H9 (cell line): Measurements from ENCODE around the gene NSL1. TPM values are rescaled to one million over a fixed set of nuclear protein-coding genes. Genes with fewer than 3 reads are reported as not detected.

ENCODE experiments used
- DNase-seq: peaks from one replicate; pipeline ENCODE4 v3.0.0-alpha.2; 2017
- H2AFZ ChIP-seq: one replicate; pipeline ENCODE4 v1.6.1; 2013; ENCODE audit warnings: mild to moderate bottlenecking, low read length, control low read depth, moderate library complexity
- H2AK5ac ChIP-seq: 2 replicates; pipeline ENCODE4 v1.6.1; 2013; ENCODE audit warnings: low read length, control low read depth, mixed read lengths; ENCODE audit not compliant: insufficient read length
- H2BK120ac ChIP-seq: one replicate; pipeline ENCODE4 v1.6.1; 2013; ENCODE audit warnings: low read depth, mild to moderate bottlenecking, low read length, control low read depth, inconsistent platforms; ENCODE audit not compliant: poor library complexity, severe bottlenecking
- H2BK12ac ChIP-seq: 2 replicates; pipeline ENCODE4 v1.6.1; 2013; ENCODE audit warnings: low read length, control low read depth, mixed read lengths, low read depth; ENCODE audit not compliant: insufficient read length
- H2BK15ac ChIP-seq: 2 replicates; pipeline ENCODE4 v1.6.1; 2013; ENCODE audit warnings: low read depth, low read length, control low read depth
- H2BK20ac ChIP-seq: one replicate; pipeline ENCODE4 v1.6.1; 2013; ENCODE audit warnings: low read depth, mild to moderate bottlenecking, low read length, control low read depth, inconsistent platforms; ENCODE audit not compliant: poor library complexity, severe bottlenecking
- H2BK5ac ChIP-seq: 2 replicates; pipeline ENCODE4 v1.6.1; 2013; ENCODE audit warnings: low read length, control low read depth, mixed read lengths; ENCODE audit not compliant: insufficient read length
- H3K14ac ChIP-seq: 2 replicates; pipeline ENCODE4 v1.6.1; 2013; ENCODE audit warnings: low read length, control low read depth; ENCODE audit not compliant: insufficient read depth
- H3K18ac ChIP-seq: 2 replicates; pipeline ENCODE4 v1.6.1; 2013; ENCODE audit warnings: low read depth, mild to moderate bottlenecking, mixed read lengths, low read length, control low read depth; ENCODE audit not compliant: insufficient read length
- H3K23ac ChIP-seq: 2 replicates; pipeline ENCODE4 v1.6.1; 2013; ENCODE audit warnings: low read length, control low read depth, mixed read lengths, low read depth; ENCODE audit not compliant: insufficient read length
- H3K23me2 ChIP-seq: 2 replicates; pipeline ENCODE4 v1.6.1; 2013; ENCODE audit warnings: low read depth, mild to moderate bottlenecking, mixed read lengths, low read length, control low read depth; ENCODE audit not compliant: insufficient read length, poor library complexity, severe bottlenecking
- H3K27ac ChIP-seq: 2 replicates; pipeline ENCODE4 v1.5.1; 2013; ENCODE audit warnings: low read length, control low read depth, mixed read lengths, low read depth; ENCODE audit not compliant: insufficient read length
- H3K27me3 ChIP-seq: 2 replicates; pipeline ENCODE4 v1.6.1; 2013; ENCODE audit warnings: low read length, control low read depth, inconsistent platforms; ENCODE audit not compliant: insufficient read depth
- H3K4ac ChIP-seq: 2 replicates; pipeline ENCODE4 v1.6.1; 2013; ENCODE audit warnings: low read depth, mild to moderate bottlenecking, control low read depth, inconsistent platforms, low read length, moderate library complexity
- H3K4me1 ChIP-seq: 2 replicates; pipeline ENCODE4 v1.6.1; 2013; ENCODE audit warnings: low read length, control low read depth, inconsistent platforms; ENCODE audit not compliant: insufficient read depth
- H3K4me2 ChIP-seq: 2 replicates; pipeline ENCODE4 v1.6.1; 2013; ENCODE audit warnings: low read length, control low read depth, mixed read lengths; ENCODE audit not compliant: insufficient read length, insufficient read depth
- H3K56ac ChIP-seq: 2 replicates; pipeline ENCODE4 v1.6.1; 2013; ENCODE audit warnings: low read depth, mild to moderate bottlenecking, mixed read lengths, low read length, control low read depth; ENCODE audit not compliant: insufficient read length
- H3K79me1 ChIP-seq: 2 replicates; pipeline ENCODE4 v1.6.1; 2013; ENCODE audit warnings: low read depth, mild to moderate bottlenecking, moderate library complexity, low read length, control low read depth, inconsistent platforms; ENCODE audit not compliant: insufficient read depth, poor library complexity, severe bottlenecking
- H3K79me2 ChIP-seq: 2 replicates; pipeline ENCODE4 v1.6.1; 2013; ENCODE audit warnings: low read length, control low read depth, inconsistent platforms; ENCODE audit not compliant: insufficient read depth
- H3K9ac ChIP-seq: 2 replicates; pipeline ENCODE4 v1.6.1; 2013; ENCODE audit warnings: low read length, control low read depth, mixed read lengths; ENCODE audit not compliant: insufficient read length; ENCODE audit errors: extremely low read depth
- H3K9me3 ChIP-seq: one replicate; pipeline ENCODE4 v1.6.1; 2013; ENCODE audit warnings: low read depth, low read length, inconsistent platforms; ENCODE audit not compliant: control insufficient read depth
- H3T11ph ChIP-seq: one replicate; pipeline ENCODE4 v1.6.1; 2013; ENCODE audit warnings: mild to moderate bottlenecking, low read length, control low read depth, inconsistent platforms
- H4K20me1 ChIP-seq: one replicate; pipeline ENCODE4 v1.6.1; 2013; ENCODE audit not compliant: control insufficient read depth, insufficient read length, insufficient read depth
- H4K5ac ChIP-seq: 2 replicates; pipeline ENCODE4 v1.6.1; 2013; ENCODE audit warnings: low read depth, mild to moderate bottlenecking, mixed read lengths, low read length, control low read depth; ENCODE audit not compliant: insufficient read length
- H4K8ac ChIP-seq: replicated peaks from 2 replicates; pipeline ENCODE4 v1.6.1; 2013; ENCODE audit warnings: low read length, control low read depth, mixed read lengths, low read depth; ENCODE audit not compliant: insufficient read length
- H4K91ac ChIP-seq: 2 replicates; pipeline ENCODE4 v1.6.1; 2013; ENCODE audit warnings: low read depth, mild to moderate bottlenecking, moderate library complexity, mixed read lengths, low read length, control low read depth; ENCODE audit not compliant: insufficient read length
- H3K27ac Mint-ChIP-seq, 3 experiments: 2 replicates in 2 of 3; 3 replicates in 1 of 3; pipeline ENCODE4 v1.8.0; 2020 to 2021; ENCODE audit warnings: mixed read lengths in 3 of 3, mild to moderate bottlenecking in 1 of 3, moderate library complexity in 1 of 3
- H3K27me3 Mint-ChIP-seq: 2 replicates; pipeline ENCODE4 v1.8.0; 2021; ENCODE audit warnings: low read depth, mild to moderate bottlenecking, moderate library complexity, mixed read lengths
- H3K36me3 Mint-ChIP-seq, 3 experiments: 2 replicates in 2 of 3; 3 replicates in 1 of 3; pipeline ENCODE4 v1.8.0; 2020 to 2021; ENCODE audit warnings: low read depth in 3 of 3, mixed read lengths in 3 of 3; ENCODE audit not compliant: insufficient read depth in 1 of 3
- H3K4me1 Mint-ChIP-seq, 2 experiments: 2 replicates each; pipeline ENCODE4 v1.8.0; 2020; ENCODE audit warnings: mixed read lengths in 2 of 2
- H3K4me3 Mint-ChIP-seq, 2 experiments: 2 replicates in 1 of 2; 3 replicates in 1 of 2; pipeline ENCODE4 v1.8.0; 2020 to 2021; ENCODE audit warnings: mild to moderate bottlenecking in 2 of 2, mixed read lengths in 2 of 2, moderate library complexity in 1 of 2
- H3K9me3 Mint-ChIP-seq, 2 experiments: 2 replicates in 1 of 2; 3 replicates in 1 of 2; pipeline ENCODE4 v1.8.0; 2020; ENCODE audit warnings: mild to moderate bottlenecking in 2 of 2, mixed read lengths in 2 of 2, moderate library complexity in 1 of 2
- CTCF ChIP-seq: fragments of 200-600 bp; sonication (generic); conservative IDR thresholded peaks from 3 replicates; pipeline ENCODE4 v1.8.0; 2021; ENCODE audit warnings: antibody characterized with exemption, mild to moderate bottlenecking
- total RNA-seq: library from RNA; stranded (reverse); gene quantifications from 2 replicates; pipeline ENCODE4 v1.2.1, GENCODE V29; 2021

NSL1 gene
- total RNA-seq, 1 experiment from 2014 or later, result 49.3 TPM

- Histone ChIP-seq H2AFZ (no peak overlapping the region), H3K4me1 (peaks cover 4% of the 10 kb centered on the region; the same call in 1 of the 2 replicates), H2BK5ac (no peak overlapping the region), H3K27ac (no peak overlapping the region), H3K4ac (no peak overlapping the region), H2BK15ac (no peak overlapping the region), H4K8ac (no peak overlapping the region), H2BK12ac (no peak overlapping the region), H3K56ac (no peak overlapping the region), H3K14ac (no peak overlapping the region), H3K23me2 (no peaks in the 10 kb centered on the region), H3K23ac (no peak overlapping the region), H3K4me2 (no peak overlapping the region), H2BK20ac (no peak overlapping the region), H3K27me3 (no peaks in the 10 kb centered on the region), H3K9me3 (no peaks in the 10 kb centered on the region), H4K91ac (no peak overlapping the region), H4K5ac (no peak overlapping the region), H3K79me2 (no peaks in the 10 kb centered on the region), H4K20me1 (no peaks in the 10 kb centered on the region), H3K18ac (no peak overlapping the region), H3K9ac (no peak overlapping the region), H3T11ph (no peak overlapping the region), H2AK5ac (no peak overlapping the region), H3K79me1 (no peaks in the 10 kb centered on the region), H2BK120ac (no peak overlapping the region)
- no peak for TF ChIP-seq CTCF
- DNase-seq, result no peak
- Mint-ChIP-seq H3K36me3 (peaks cover 0 to 6% (median 2%) of the 10 kb centered on the region in 3 experiments; a peak in 2 of 7 replicates), H3K4me3 (no peak overlapping the region; a peak in 1 of 5 replicates), H3K27ac (peak overlapping the region in 1 of 3 experiments; percentile 59; a peak in 1 of 7 replicates), H3K27me3 (no peaks in the 10 kb centered on the region), H3K9me3 (no peaks in the 10 kb centered on the region), H3K4me1 (peaks cover 26% of the 10 kb centered on the region in 2 experiments)
Measured at GRCh38 chr1:212753749-212754148, 37.8 kb downstream of the NSL1 start.
